Fibroblast of skin of left quadriceps (primary cell): Measurements from ENCODE around the gene PGPEP1.

Experiments
- DNase-seq, 2 experiments: peaks; one replicate each; pipeline ENCODE4 v3.0.0-alpha.2; 2013; ENCODE audit warnings: low read depth in 2 of 2

The PGPEP1 gene

GRCh38 chr19:18340190-18340989, at the start of gene PGPEP1:
TSS of gene PGPEP1 (plus strand) at chr19:18340598. CDS start at chr19:18340682, 84 bp downstream.
- DNase-seq = no peak

- no peak for DNase-seq
These were observed 49.3 kb upstream of the PGPEP1 start for GRCh38 chr19:18291019-18291524.

- DNase-seq = peak in 1 of 2 experiments; percentile 54
These were observed 48.6 kb upstream of the PGPEP1 start for GRCh38 chr19:18291590-18292461.

- no peak for DNase-seq
These were observed 48.0 kb upstream of the PGPEP1 start for GRCh38 chr19:18292462-18292809.

GRCh38 chr19:18292810-18293641, 47.4 kb upstream of the PGPEP1 start:
- DNase-seq = peak; percentile 78 to 81

GRCh38 chr19:18293642-18294466, 46.5 kb upstream of the PGPEP1 start:
- no peak for DNase-seq

- no peak for DNase-seq
These were observed 45.9 kb upstream of the PGPEP1 start for GRCh38 chr19:18294467-18294864.

GRCh38 chr19:18295034-18295451, 45.4 kb upstream of the PGPEP1 start:
- DNase-seq = no peak

- no peak for DNase-seq
These were observed 43.1 kb upstream of the PGPEP1 start for GRCh38 chr19:18297308-18297707.

GRCh38 chr19:18298601-18299000, 41.8 kb upstream of the PGPEP1 start:
- no peak for DNase-seq

GRCh38 chr19:18299654-18300053, 40.7 kb upstream of the PGPEP1 start:
- DNase-seq = no peak

- no peak for DNase-seq
These were observed 39.3 kb upstream of the PGPEP1 start for GRCh38 chr19:18300930-18301717.

GRCh38 chr19:18301718-18302111, 38.7 kb upstream of the PGPEP1 start:
- no peak for DNase-seq

- no peak for DNase-seq
These were observed 36.3 kb upstream of the PGPEP1 start for GRCh38 chr19:18304208-18304457.

GRCh38 chr19:18304458-18305310, 35.7 kb upstream of the PGPEP1 start:
- no peak for DNase-seq

GRCh38 chr19:18306209-18306887, 34.0 kb upstream of the PGPEP1 start:
- DNase-seq = no peak

GRCh38 chr19:18306888-18307260, 33.5 kb upstream of the PGPEP1 start:
- DNase-seq = no peak

GRCh38 chr19:18307271-18307681, 33.1 kb upstream of the PGPEP1 start:
- DNase-seq = no peak
